Measurements from ENCODE around the gene AKAP13.

DNA sequence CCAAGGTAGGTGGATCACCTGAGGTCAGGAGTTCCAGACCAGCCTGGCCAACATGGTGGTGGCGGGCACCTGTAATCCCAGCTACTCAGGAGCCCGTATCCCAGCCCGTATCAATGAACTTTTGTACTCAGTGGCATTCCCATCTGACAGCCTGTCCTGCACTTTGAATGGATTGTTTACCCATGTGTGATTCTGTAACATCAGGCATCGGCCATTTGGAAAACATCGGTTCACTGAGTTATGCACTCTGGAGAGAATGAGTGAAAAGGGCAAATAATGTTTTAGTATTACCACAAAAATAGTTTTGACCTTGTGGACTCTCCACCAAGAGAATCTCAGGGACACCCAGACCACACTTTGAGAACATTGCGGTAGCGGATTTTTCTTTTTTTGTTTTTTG is 400.7 kb downstream of the AKAP13 start:
- no peak for TF ChIP-seq EZH2phosphoT487 (IDR thresholded peaks at IDR 0.05)
- TF ChIP-seq, protein P1, sequence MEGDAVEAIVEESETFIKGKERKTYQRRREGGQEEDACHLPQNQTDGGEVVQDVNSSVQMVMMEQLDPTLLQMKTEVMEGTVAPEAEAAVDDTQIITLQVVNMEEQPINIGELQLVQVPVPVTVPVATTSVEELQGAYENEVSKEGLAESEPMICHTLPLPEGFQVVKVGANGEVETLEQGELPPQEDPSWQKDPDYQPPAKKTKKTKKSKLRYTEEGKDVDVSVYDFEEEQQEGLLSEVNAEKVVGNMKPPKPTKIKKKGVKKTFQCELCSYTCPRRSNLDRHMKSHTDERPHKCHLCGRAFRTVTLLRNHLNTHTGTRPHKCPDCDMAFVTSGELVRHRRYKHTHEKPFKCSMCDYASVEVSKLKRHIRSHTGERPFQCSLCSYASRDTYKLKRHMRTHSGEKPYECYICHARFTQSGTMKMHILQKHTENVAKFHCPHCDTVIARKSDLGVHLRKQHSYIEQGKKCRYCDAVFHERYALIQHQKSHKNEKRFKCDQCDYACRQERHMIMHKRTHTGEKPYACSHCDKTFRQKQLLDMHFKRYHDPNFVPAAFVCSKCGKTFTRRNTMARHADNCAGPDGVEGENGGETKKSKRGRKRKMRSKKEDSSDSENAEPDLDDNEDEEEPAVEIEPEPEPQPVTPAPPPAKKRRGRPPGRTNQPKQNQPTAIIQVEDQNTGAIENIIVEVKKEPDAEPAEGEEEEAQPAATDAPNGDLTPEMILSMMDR (IDR thresholded peaks at IDR 0.05), result no peak

Data from neural progenitor cell (in vitro differentiated cells).